CD4-positive, alpha-beta T cell treated with Interleukin-4 for 1 hour (primary cell): ENCODE measurements around the gene PABPC3.

Experiments used
- DNase-seq, 2 donors: peaks; one replicate each; pipeline ENCODE4 v3.0.0-alpha.2; 2020 to 2022

The PABPC3 gene

GRCh38 chr13:25112695-25113255 lies 16.8 kb downstream of the PABPC3 start:
- no peak for DNase-seq

- DNase-seq, result peak; percentile 44 to 59
Observed at GRCh38 chr13:25114220-25114619, 18.3 kb downstream of the PABPC3 start.

GRCh38 chr13:25116044-25116443 lies 20.1 kb downstream of the PABPC3 start:
- DNase-seq, result no peak

GRCh38 chr13:25117312-25117711 lies 21.4 kb downstream of the PABPC3 start:
- no peak for DNase-seq

GRCh38 chr13:25118378-25118905 lies 22.5 kb downstream of the PABPC3 start:
- DNase-seq, result no peak

- no peak for DNase-seq
Observed at GRCh38 chr13:25130944-25131343, 35.0 kb downstream of the PABPC3 start.

DNA sequence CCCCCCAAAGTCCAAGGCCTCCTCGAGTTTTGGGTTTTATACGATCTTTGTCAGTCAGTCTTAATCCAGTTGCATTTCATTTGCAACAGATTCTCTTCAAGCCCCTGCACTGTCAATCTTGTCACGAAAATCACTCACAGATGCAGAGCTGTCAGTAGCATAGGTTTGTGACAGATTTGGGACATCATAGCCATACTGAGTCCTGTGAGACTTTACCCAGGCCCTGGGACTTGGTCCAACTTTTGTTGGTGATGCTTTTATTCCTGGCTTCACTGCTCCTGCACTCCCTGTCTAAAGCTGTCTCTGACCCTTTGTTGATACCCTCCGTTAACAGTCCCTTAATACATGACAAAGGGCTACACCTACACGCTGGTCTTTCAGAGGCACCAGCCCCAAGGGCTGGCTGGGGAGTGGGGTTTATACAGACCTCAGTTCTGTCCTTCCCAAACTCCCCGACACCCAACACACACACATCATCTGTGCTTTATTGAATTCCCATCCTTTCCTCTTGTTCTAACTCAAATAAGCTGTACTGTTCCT lies 36.0 kb downstream of the PABPC3 start:
- no peak for DNase-seq

- DNase-seq, result no peak
Observed at GRCh38 chr13:25132751-25133390, 36.9 kb downstream of the PABPC3 start.

DNA sequence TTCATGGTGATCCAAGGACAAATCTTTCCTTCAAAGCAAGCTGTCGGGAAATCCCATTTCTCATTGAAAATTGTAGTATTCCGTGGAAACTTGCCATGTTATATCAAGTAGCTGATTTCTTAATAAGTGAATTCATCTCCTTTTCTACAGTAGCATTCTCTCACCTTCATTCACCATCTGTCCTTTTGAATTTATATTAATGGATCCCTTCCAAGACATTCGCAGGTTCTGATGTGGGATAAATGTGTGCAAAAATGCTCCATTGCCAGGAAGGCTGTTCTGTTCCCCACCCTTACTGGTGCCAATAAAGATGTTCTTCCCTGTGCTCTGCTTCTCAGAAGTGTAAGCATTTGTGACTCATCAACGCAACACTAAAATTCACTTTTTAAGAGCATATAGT lies 40.0 kb downstream of the PABPC3 start:
- no peak for DNase-seq

DNA sequence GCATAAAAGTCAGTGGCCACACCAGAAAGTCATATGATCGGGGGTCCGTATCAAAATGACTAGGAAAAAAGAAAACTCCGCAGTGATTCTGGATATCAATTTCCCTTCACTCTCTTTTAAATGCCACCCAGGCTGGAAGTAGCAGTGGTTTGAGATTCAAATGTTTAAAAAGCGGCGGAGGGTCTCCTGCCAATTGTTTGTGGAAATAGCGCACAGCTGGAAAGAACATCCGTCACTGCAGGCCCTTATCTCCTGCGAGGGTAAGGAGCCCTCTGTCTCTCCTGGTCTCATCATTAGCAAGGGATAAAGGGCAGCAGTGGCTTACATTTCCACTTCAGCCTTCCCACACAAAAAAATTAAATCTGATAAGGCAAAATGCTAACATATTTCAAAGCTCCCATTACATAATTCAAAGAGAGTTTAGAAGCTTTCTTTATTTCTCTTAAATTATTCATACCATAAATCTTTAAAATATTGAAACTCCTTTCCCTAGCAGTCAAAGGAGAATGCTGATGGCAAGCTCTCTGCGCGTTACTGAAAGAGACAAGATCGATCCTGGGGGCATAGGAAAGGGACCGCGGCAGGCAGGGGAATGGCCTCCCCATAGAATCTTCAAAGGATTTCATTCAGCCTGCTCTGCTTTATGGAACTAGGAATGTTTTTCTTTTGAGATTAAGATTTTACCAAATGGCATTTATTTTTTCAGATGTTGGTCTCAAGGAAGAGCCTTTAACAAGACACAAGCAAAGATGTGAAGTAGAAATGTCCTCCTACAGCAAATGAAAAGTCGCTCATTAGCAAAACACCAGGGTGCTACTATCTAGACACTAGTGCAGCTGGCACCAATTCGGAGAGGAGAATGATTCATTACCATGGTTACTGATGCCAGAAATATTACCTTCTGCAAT lies 41.2 kb downstream of the PABPC3 start:
- no peak for DNase-seq

- DNase-seq, result no peak
Observed at GRCh38 chr13:25137788-25138115, 41.8 kb downstream of the PABPC3 start.

- no peak for DNase-seq
Observed at GRCh38 chr13:25141042-25141441, 45.1 kb downstream of the PABPC3 start.

DNA sequence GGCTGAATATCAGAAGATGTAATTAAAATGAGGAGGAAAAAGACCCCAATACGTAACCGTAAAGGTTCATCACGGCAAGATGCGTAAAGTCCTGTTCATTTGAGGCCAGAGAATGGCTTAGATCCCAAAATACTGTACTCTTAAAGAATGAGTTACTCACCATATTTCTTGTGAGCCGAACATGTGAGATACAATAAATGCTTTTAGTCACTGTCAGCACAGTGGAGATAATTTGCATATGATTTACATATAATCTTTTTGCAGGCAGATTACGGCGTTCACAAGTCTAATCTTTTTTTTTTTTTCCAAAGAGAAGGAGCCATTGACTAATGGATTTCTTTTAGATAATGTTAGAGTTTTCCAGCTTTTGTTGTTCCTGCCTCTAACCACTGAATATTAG lies 47.8 kb downstream of the PABPC3 start:
- no peak for DNase-seq

DNA sequence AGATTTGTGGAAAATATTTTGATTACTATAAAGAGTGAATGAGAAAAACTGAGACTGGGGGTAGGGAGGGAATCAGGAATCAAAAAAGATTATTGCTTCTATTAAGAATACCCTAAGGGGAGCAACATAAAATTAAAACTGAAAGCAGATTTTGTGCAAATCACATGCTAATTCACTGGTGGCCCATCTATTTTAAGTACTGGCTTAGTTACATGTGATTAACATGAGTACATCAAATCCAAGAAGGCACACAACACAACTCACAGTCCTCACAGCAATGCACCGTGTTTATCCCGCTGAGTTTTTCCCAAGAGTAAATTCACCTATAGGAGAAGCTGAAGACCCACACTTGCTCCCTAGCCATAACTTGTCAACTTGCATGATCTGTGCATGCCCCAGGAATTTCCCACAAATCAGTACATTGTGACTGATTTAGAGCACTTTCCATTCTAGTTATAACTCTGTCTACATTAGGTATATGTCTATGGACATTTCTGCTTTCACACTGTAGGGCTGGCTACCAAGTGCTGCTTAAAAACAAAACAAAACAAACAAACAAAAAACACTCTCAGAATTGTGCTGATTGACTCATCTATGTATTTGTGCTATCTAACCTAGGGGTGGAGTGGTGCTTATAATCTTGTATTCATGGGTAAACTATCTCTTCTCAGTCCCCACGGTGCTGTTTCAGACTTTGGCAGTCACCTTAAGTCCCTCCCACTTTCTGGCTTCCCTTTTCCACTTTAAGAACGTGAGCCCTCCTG lies 51.9 kb downstream of the PABPC3 start:
- no peak for DNase-seq

DNA sequence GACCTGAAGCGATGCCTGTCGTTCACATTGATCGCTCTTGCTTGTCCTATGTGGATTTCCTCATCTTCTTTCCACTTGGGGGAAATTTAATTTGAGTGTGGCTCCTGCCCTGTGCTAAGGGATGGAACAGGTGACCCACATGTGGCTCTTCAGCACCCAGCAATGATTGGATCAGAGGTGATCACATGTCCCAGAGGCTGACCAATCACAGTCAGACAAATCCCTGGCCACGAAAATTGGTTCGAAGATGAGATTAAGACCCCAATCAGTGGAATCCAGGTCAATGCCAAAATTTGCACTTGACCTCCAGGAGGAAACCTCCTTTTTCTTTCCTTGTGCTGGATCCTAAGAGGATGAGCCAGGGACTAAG lies 52.5 kb downstream of the PABPC3 start:
- no peak for DNase-seq
